ENCODE data around the gene PGBD5.
"Not testable (repeated sequence)": the region's sequence is repeated elsewhere in the genome, so short reads cannot be mapped to it uniquely, and the experiment has no call there.

PGBD5 gene

GRCh38 chr1:230425252-230426091 is 660 bp downstream of the PGBD5 start:
- DNase-seq (ENCODE audit: low read depth): no peak

- no peak for DNase-seq (ENCODE audit: low read depth)
These were observed 1.5 kb downstream of the PGBD5 start for GRCh38 chr1:230424391-230425251.

GRCh38 chr1:230423951-230424350 is 2.2 kb downstream of the PGBD5 start:
- no peak for DNase-seq (ENCODE audit: low read depth)

- no peak for DNase-seq (ENCODE audit: low read depth)
These were observed 2.9 kb downstream of the PGBD5 start for GRCh38 chr1:230423261-230423660.

- no peak for DNase-seq (ENCODE audit: low read depth)
These were observed 3.7 kb downstream of the PGBD5 start for GRCh38 chr1:230422221-230422981.

GRCh38 chr1:230421481-230421880 is 4.7 kb downstream of the PGBD5 start:
- no peak for DNase-seq (ENCODE audit: low read depth)

- not testable (repeated sequence) for DNase-seq (ENCODE audit: low read depth)
These were observed 5.8 kb downstream of the PGBD5 start for GRCh38 chr1:230420372-230420771.

- no peak for DNase-seq (ENCODE audit: low read depth)
These were observed 9.7 kb downstream of the PGBD5 start for GRCh38 chr1:230416430-230416829.

- DNase-seq (ENCODE audit: low read depth): no peak
These were observed 10.6 kb downstream of the PGBD5 start for GRCh38 chr1:230415405-230416132.

- DNase-seq (ENCODE audit: low read depth): no peak
These were observed 11.4 kb downstream of the PGBD5 start for GRCh38 chr1:230414694-230415093.

GRCh38 chr1:230414102-230414501 is 12.0 kb downstream of the PGBD5 start:
- DNase-seq (ENCODE audit: low read depth): no peak

- no peak for DNase-seq (ENCODE audit: low read depth)
These were observed 13.1 kb downstream of the PGBD5 start for GRCh38 chr1:230413061-230413460.

GRCh38 chr1:230408971-230409370 is 17.2 kb downstream of the PGBD5 start:
- DNase-seq (ENCODE audit: low read depth): no peak

GRCh38 chr1:230407351-230407750 is 18.8 kb downstream of the PGBD5 start:
- DNase-seq (ENCODE audit: low read depth): no peak

GRCh38 chr1:230406727-230407126 is 19.4 kb downstream of the PGBD5 start:
- DNase-seq (ENCODE audit: low read depth): not testable (repeated sequence)

GRCh38 chr1:230403442-230403841 is 22.7 kb downstream of the PGBD5 start:
- no peak for DNase-seq (ENCODE audit: low read depth)

GRCh38 chr1:230401763-230402294 is 24.3 kb downstream of the PGBD5 start:
- no peak for DNase-seq (ENCODE audit: low read depth)

- no peak for DNase-seq (ENCODE audit: low read depth)
These were observed 25.0 kb downstream of the PGBD5 start for GRCh38 chr1:230401101-230401500.

- no peak for DNase-seq (ENCODE audit: low read depth)
These were observed 26.2 kb downstream of the PGBD5 start for GRCh38 chr1:230400007-230400344.

- no peak for DNase-seq (ENCODE audit: low read depth)
These were observed 26.7 kb downstream of the PGBD5 start for GRCh38 chr1:230399321-230400006.

- DNase-seq (ENCODE audit: low read depth): no peak
These were observed 27.3 kb downstream of the PGBD5 start for GRCh38 chr1:230398856-230399255.
